HepG2 (cell line): ENCODE measurements around the gene NARF.

Experiments used
- CBX5 ChIP-seq: sonication (generic); formaldehyde crosslinking; IDR thresholded peaks from 2 replicates; pipeline ENCODE4 v1.4.0; 2020; ENCODE audit warnings: missing genetic modification reagents, borderline replicate concordance
- IKZF5 ChIP-seq: IDR thresholded peaks from 2 replicates; pipeline ENCODE4 v1.6.1; 2018; ENCODE audit warnings: missing genetic modification reagents, mild to moderate bottlenecking, missing compliant biosample characterization

GRCh38 chr17:82525712-82526111, 67.2 kb downstream of the NARF start:
- TF ChIP-seq IKZF5: no peak
- no peak for TF ChIP-seq CBX5 (CRISPR knock-in tag)
